Liver (tissue), 3 donors: ENCODE results near the gene MEOX1.

Source experiments
- GABPA ChIP-seq, 2 donors: IDR thresholded peaks in 1 of 2; conservative IDR thresholded peaks in 1 of 2; 2 replicates each; pipeline ENCODE4 v1.6.1; 2016; ENCODE audit warnings: antibody characterized with exemption in 2 of 2, mild to moderate bottlenecking in 1 of 2, moderate library complexity in 1 of 2
- HNF4G ChIP-seq: IDR thresholded peaks from 2 replicates; pipeline ENCODE4 v1.6.1; 2016; ENCODE audit warnings: antibody characterized with exemption
- JUND ChIP-seq, 2 donors: IDR thresholded peaks; 2 replicates each; pipeline ENCODE4 v1.6.1; 2016; ENCODE audit warnings: antibody characterized with exemption in 2 of 2
- RAD21 ChIP-seq, 2 donors: IDR thresholded peaks; 2 replicates each; pipeline ENCODE4 v1.6.1; 2016; ENCODE audit warnings: antibody characterized with exemption in 2 of 2, mild to moderate bottlenecking in 2 of 2
- RXRA ChIP-seq, 2 donors: IDR thresholded peaks; 2 replicates each; pipeline ENCODE4 v1.6.1; 2017 to 2018; ENCODE audit warnings: antibody characterized with exemption in 2 of 2, mild to moderate bottlenecking in 1 of 2
- SP1 ChIP-seq: IDR thresholded peaks from 2 replicates; pipeline ENCODE4 v1.6.1; 2018; ENCODE audit warnings: antibody characterized with exemption, mild to moderate bottlenecking
- TAF1 ChIP-seq: conservative IDR thresholded peaks from 2 replicates; pipeline ENCODE4 v1.6.1; 2016; ENCODE audit warnings: antibody characterized with exemption, mild to moderate bottlenecking
- YY1 ChIP-seq: IDR thresholded peaks from 2 replicates; pipeline ENCODE4 v1.6.1; 2016; ENCODE audit warnings: antibody characterized with exemption, mild to moderate bottlenecking
- TF ChIP-seq, protein P1 (sequence below): fragments of 150-350 bp; IDR thresholded peaks from 2 replicates; pipeline ENCODE4 v1.5.1; 2017; ENCODE audit warnings: improper control_type of control experiment, low read depth, low read length; ENCODE audit not compliant: missing input control
- TF ChIP-seq, protein P2 (sequence below): IDR thresholded peaks from 2 replicates; pipeline ENCODE4 v1.6.1; 2016; ENCODE audit warnings: antibody characterized with exemption
- donor health status: healthy.
- donor health status: healthy.

DNA sequence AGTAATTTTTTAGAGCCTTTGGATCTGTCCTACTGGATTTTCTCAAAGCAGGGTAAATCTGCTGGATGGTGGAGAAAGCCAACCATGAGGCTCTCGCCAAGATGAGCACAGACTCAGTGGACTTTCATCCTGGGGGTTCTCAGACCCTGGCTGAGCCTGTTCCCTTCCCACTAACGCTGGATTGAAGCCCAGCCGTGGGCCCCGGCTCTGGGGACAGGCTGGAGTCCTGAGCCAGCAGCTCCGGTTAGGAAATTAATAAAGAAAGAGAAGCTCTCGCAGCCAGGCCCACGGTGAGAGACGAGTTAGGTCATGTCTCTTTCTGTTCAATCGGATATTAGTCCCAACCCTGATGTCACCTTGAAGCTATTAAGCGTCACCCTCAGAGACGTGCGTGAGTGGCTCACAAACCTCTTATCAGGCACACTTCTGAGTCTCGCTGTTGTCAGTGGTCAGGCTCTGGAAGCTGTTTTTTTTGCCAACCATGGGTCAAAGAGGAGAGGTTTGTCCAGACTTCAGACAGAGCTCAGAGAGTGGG lies 27.1 kb downstream of the MEOX1 start:
- TF ChIP-seq, protein P1, sequence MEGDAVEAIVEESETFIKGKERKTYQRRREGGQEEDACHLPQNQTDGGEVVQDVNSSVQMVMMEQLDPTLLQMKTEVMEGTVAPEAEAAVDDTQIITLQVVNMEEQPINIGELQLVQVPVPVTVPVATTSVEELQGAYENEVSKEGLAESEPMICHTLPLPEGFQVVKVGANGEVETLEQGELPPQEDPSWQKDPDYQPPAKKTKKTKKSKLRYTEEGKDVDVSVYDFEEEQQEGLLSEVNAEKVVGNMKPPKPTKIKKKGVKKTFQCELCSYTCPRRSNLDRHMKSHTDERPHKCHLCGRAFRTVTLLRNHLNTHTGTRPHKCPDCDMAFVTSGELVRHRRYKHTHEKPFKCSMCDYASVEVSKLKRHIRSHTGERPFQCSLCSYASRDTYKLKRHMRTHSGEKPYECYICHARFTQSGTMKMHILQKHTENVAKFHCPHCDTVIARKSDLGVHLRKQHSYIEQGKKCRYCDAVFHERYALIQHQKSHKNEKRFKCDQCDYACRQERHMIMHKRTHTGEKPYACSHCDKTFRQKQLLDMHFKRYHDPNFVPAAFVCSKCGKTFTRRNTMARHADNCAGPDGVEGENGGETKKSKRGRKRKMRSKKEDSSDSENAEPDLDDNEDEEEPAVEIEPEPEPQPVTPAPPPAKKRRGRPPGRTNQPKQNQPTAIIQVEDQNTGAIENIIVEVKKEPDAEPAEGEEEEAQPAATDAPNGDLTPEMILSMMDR = no peak
- no peak for TF ChIP-seq HNF4G
- no peak for TF ChIP-seq SP1
- no peak for TF ChIP-seq YY1
- no peak for TF ChIP-seq GABPA (IDR thresholded peaks at IDR 0.05 in 1 of 2, conservative IDR thresholded peaks at IDR 0.05 in 1 of 2)
- TF ChIP-seq, protein P2, sequence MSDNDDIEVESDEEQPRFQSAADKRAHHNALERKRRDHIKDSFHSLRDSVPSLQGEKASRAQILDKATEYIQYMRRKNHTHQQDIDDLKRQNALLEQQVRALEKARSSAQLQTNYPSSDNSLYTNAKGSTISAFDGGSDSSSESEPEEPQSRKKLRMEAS = no peak
- TF ChIP-seq TAF1 = no peak
- TF ChIP-seq RXRA (IDR thresholded peaks at IDR 0.05) = no peak
- no peak for TF ChIP-seq JUND (IDR thresholded peaks at IDR 0.05)
- no peak for TF ChIP-seq RAD21 (IDR thresholded peaks at IDR 0.05)
